ENCODE results near the gene TMEM39A. TPM values are rescaled to one million over a fixed set of nuclear protein-coding genes. Genes with fewer than 3 reads are reported as not detected.

The TMEM39A gene
- total and polyA plus RNA-seq, 10 of the 15 experiments (the other 5 are each of a cell fraction or from before 2014, with no cell fraction given), result 10.8 to 44.7 (median 33.2) TPM

GRCh38 chr3:119416873-119417272 lies 46.5 kb downstream of the TMEM39A start:
- H3K4me3 ChIP-seq, result no peak overlapping the region
- ChIA-PET SMC1A (ENCODE audit: uncharacterized antibody, unreplicated experiment) (interaction anchor here (1.2 kb wide), 1 partner anchor 279 kb away, joined by 4 read pairs; no protein-coding TSS in a partner anchor), POLR2A (no interaction called here), RAD21 (ENCODE audit: unreplicated experiment) (no interaction called here), CTCF (interaction anchor here (1.2 to 1.6 kb wide), 2 partner anchors 19 to 21 kb away, joined by 3 read pairs; no protein-coding TSS in a partner anchor)
- ATAC-seq, result no peak
- H2AFZ ChIP-seq (ENCODE audit: control insufficient read depth, low read depth, low read length), result no peak overlapping the region
- 90% methylated on average over 1 of the region's 1 CpG for WGBS (ENCODE audit: insufficient coverage, insufficient replicate concordance, low lambda C conversion rate, missing lambda C conversion rate)
- no peak overlapping the region for H3K27ac ChIP-seq (ENCODE audit: control insufficient read depth, insufficient read depth)
- no peaks in the 10 kb centered on the region for H3K9me3 ChIP-seq (replicated peaks; ENCODE audit: control insufficient read depth, insufficient read depth, low read length)
- no peaks in the 10 kb centered on the region for H3K27me3 ChIP-seq (replicated peaks in 1 of 2; ENCODE audit: control insufficient read depth in 2 of 2, insufficient read depth in 2 of 2, low read length in 1 of 2)
- no peak for DNase-seq (ENCODE audit: low read depth, low spot score)
- in situ Hi-C loops (cut with MboI), result no loop called here
- no peaks in the 10 kb centered on the region for H4K20me1 ChIP-seq (ENCODE audit: control insufficient read depth, insufficient read depth)
- no peaks in the 10 kb centered on the region for H3K4me1 ChIP-seq (ENCODE audit: control insufficient read depth, insufficient read depth, low read length)
- H3K9ac ChIP-seq (ENCODE audit: control insufficient read depth, insufficient read depth, low read length), result no peak overlapping the region
- intact Hi-C loops (cut with micrococcal nuclease; ENCODE audit: unreplicated experiment), result no loop called here
- H3K4me2 ChIP-seq (ENCODE audit: control insufficient read depth, insufficient read depth), result no peak overlapping the region
- no peaks in the 10 kb centered on the region for H3K79me2 ChIP-seq (ENCODE audit: control insufficient read depth, insufficient read depth, low read length)
- peaks cover 5 to 8% of the 10 kb centered on the region in 2 experiments; a peak in 3 of 4 replicates for H3K36me3 ChIP-seq (ENCODE audit: control insufficient read depth in 2 of 2, insufficient read depth in 2 of 2, low read length in 1 of 2)
- no peak for FAIRE-seq
- no peak for TF ChIP-seq POU2F2 (IDR thresholded peaks at IDR 0.05; ENCODE audit: borderline replicate concordance, low read depth, low read length)
- TF ChIP-seq HDAC6 (IDR thresholded peaks at IDR 0.05; ENCODE audit: unreplicated experiment), result no peak
- no peak for TF ChIP-seq SREBF2 (IDR thresholded peaks at IDR 0.05; ENCODE audit: low read length)
- TF ChIP-seq SMARCA5 (IDR thresholded peaks at IDR 0.05), result no peak
- no peak for TF ChIP-seq MTA3 (IDR thresholded peaks at IDR 0.05; ENCODE audit: borderline replicate concordance, low read length)
- BruUV-seq (replicated peaks), result no TSS peak

DNA sequence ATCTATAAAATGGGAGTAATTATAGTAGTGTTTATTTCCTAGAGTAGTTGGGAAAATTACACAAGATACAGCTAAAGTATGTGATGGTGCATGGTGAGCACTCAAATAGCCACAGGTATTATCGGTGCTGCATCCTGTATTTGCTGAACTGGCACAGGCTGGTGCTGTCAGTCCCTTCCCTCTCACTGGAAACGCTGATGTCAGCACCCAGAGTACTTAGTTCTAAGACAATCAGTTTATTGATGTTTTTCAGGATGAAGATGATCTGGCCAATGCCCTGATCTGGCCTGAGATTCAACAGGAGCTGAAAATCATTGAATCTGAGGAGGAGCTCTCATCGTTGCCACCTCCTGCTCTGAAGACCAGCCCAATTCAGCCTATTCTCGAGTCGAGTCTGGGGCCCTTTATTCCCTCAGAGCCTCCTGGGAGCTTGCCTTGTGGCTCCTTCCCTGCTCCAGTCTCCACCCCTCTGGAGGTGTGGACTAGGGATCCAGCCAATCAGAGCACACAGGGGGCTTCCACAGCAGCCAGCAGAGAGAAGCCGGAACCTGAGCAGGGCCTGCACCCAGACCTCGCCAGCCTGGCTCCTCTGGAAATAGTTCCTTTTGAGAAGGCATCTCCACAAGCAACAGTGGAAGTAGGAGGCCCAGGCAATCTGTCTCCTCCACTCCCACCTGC lies 49.7 kb downstream of the TMEM39A start:
- H3K4me1 ChIP-seq (ENCODE audit: control insufficient read depth, insufficient read depth, low read length), result no peaks in the 10 kb centered on the region
- peaks cover 5 to 18% of the 10 kb centered on the region in 2 experiments for H3K36me3 ChIP-seq (ENCODE audit: control insufficient read depth in 2 of 2, insufficient read depth in 2 of 2, low read length in 1 of 2)
- H3K27me3 ChIP-seq (replicated peaks in 1 of 2; ENCODE audit: control insufficient read depth in 2 of 2, insufficient read depth in 2 of 2, low read length in 1 of 2), result no peaks in the 10 kb centered on the region
- H3K9ac ChIP-seq (ENCODE audit: control insufficient read depth, insufficient read depth, low read length), result no peak overlapping the region
- in situ Hi-C loops (cut with MboI), result no loop called here
- intact Hi-C loops (cut with micrococcal nuclease; ENCODE audit: unreplicated experiment), result no loop called here
- ChIA-PET CTCF (no interaction called here), RAD21 (ENCODE audit: unreplicated experiment) (no interaction called here), SMC1A (ENCODE audit: uncharacterized antibody, unreplicated experiment) (no interaction called here), POLR2A (no interaction called here)
- no peak overlapping the region for H2AFZ ChIP-seq (ENCODE audit: control insufficient read depth, low read depth, low read length)
- DNase-seq (ENCODE audit: low read depth, low spot score) (no peak), ATAC-seq (no peak), FAIRE-seq (no peak)
- TF ChIP-seq DPF2 (IDR thresholded peaks at IDR 0.05) (no peak), POU2F2 (IDR thresholded peaks at IDR 0.05; ENCODE audit: borderline replicate concordance, low read depth, low read length) (no peak), SP1 (IDR thresholded peaks at IDR 0.05; ENCODE audit: low read depth, low read length) (no peak), ZNF274 (IDR thresholded peaks at IDR 0.05; ENCODE audit: insufficient read depth, insufficient read length) (no peak), MYB (IDR thresholded peaks at IDR 0.05; ENCODE audit: borderline replicate concordance, low read depth, low read length) (no peak), CBX3 (IDR thresholded peaks at IDR 0.05; ENCODE audit: borderline replicate concordance, low read depth) (no peak), RCOR1 (conservative IDR thresholded peaks at IDR 0.05; ENCODE audit: low read depth, low read length) (no peak)
- TF ChIP-seq, protein P1, sequence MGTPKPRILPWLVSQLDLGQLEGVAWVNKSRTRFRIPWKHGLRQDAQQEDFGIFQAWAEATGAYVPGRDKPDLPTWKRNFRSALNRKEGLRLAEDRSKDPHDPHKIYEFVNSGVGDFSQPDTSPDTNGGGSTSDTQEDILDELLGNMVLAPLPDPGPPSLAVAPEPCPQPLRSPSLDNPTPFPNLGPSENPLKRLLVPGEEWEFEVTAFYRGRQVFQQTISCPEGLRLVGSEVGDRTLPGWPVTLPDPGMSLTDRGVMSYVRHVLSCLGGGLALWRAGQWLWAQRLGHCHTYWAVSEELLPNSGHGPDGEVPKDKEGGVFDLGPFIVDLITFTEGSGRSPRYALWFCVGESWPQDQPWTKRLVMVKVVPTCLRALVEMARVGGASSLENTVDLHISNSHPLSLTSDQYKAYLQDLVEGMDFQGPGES (IDR thresholded peaks at IDR 0.05), result no peak
- no peak overlapping the region for H3K27ac ChIP-seq (ENCODE audit: control insufficient read depth, insufficient read depth)
- no peaks in the 10 kb centered on the region for H3K9me3 ChIP-seq (replicated peaks; ENCODE audit: control insufficient read depth, insufficient read depth, low read length)
- no peaks in the 10 kb centered on the region for H3K79me2 ChIP-seq (ENCODE audit: control insufficient read depth, insufficient read depth, low read length)
- no peak overlapping the region for H3K4me3 ChIP-seq
- H3K4me2 ChIP-seq (ENCODE audit: control insufficient read depth, insufficient read depth), result no peak overlapping the region
- BruUV-seq (replicated peaks), result no TSS peak
- 99% methylated on average over 7 of the region's 7 CpGs for WGBS (ENCODE audit: insufficient coverage, insufficient replicate concordance, low lambda C conversion rate, missing lambda C conversion rate)
- no peaks in the 10 kb centered on the region for H4K20me1 ChIP-seq (ENCODE audit: control insufficient read depth, insufficient read depth)

Measured in GM12878 (cell line).